NCI-H1048 (cell line): ENCODE data around the gene EI24.
A peak's percentile ranks its signal among the peaks of the same experiment; 100 is the strongest.
"Not testable (repeated sequence)": the region's sequence is repeated elsewhere in the genome, so short reads cannot be mapped to it uniquely, and the experiment has no call there.

Experiments used
- DNase-seq: peaks from one replicate; lab custom pipeline; 2025; lab: John Stamatoyannopoulos, UW

EI24 gene

GRCh38 chr11:125568970-125569914 is at the start of gene EI24:
TSS of gene EI24 (plus strand) at chr11:125569477. CDS start at chr11:125572528, 3,051 bp downstream.
- DNase-seq, result peak; percentile 77

GRCh38 chr11:125519860-125520834 is 49.1 kb upstream of the EI24 start:
- no peak for DNase-seq

GRCh38 chr11:125525303-125525702 is 44.0 kb upstream of the EI24 start:
- DNase-seq, result no peak

- DNase-seq, result no peak
Measured at GRCh38 chr11:125532668-125533067, 36.6 kb upstream of the EI24 start.

- DNase-seq, result no peak
Measured at GRCh38 chr11:125535585-125535984, 33.7 kb upstream of the EI24 start.

GRCh38 chr11:125536834-125537233 is 32.4 kb upstream of the EI24 start:
- DNase-seq, result not testable (repeated sequence)

GRCh38 chr11:125542709-125543108 is 26.6 kb upstream of the EI24 start:
- no peak for DNase-seq

- DNase-seq, result no peak
Measured at GRCh38 chr11:125550780-125551179, 18.5 kb upstream of the EI24 start.

- no peak for DNase-seq
Measured at GRCh38 chr11:125551835-125552342, 17.4 kb upstream of the EI24 start.

- DNase-seq, result no peak
Measured at GRCh38 chr11:125552927-125553326, 16.4 kb upstream of the EI24 start.

GRCh38 chr11:125553357-125553756 is 15.9 kb upstream of the EI24 start:
- no peak for DNase-seq

GRCh38 chr11:125554038-125554437 is 15.2 kb upstream of the EI24 start:
- no peak for DNase-seq

- DNase-seq, result no peak
Measured at GRCh38 chr11:125559888-125560287, 9.4 kb upstream of the EI24 start.

GRCh38 chr11:125561924-125562323 is 7.4 kb upstream of the EI24 start:
- no peak for DNase-seq

GRCh38 chr11:125562430-125562829 is 6.8 kb upstream of the EI24 start:
- no peak for DNase-seq

- DNase-seq, result no peak
Measured at GRCh38 chr11:125564357-125564756, 4.9 kb upstream of the EI24 start.

GRCh38 chr11:125566235-125566634 is 3.0 kb upstream of the EI24 start:
- DNase-seq, result no peak

- no peak for DNase-seq
Measured at GRCh38 chr11:125569915-125570621, 791 bp downstream of the EI24 start.

- DNase-seq, result no peak
Measured at GRCh38 chr11:125570952-125571351, 1.7 kb downstream of the EI24 start.

- DNase-seq, result no peak
Measured at GRCh38 chr11:125572916-125573315, 3.6 kb downstream of the EI24 start.

GRCh38 chr11:125577181-125577580 is 7.9 kb downstream of the EI24 start:
- not testable (repeated sequence) for DNase-seq

- DNase-seq, result no peak
Measured at GRCh38 chr11:125578783-125579182, 9.5 kb downstream of the EI24 start.
